Mesenchymal stem cell (in vitro differentiated cells and primary cell): ENCODE data around the gene ATP5F1D. TPM values are rescaled to one million over a fixed set of nuclear protein-coding genes. Genes with fewer than 3 reads are reported as not detected.
"Not testable (repeated sequence)": the region's sequence is repeated elsewhere in the genome, so short reads cannot be mapped to it uniquely, and the experiment has no call there.

Experiments
- DNase-seq: peaks from one replicate; pipeline ENCODE4 v3.0.0-alpha.2; 2013
- H2AFZ ChIP-seq: one replicate; pipeline ENCODE4 v1.6.1; 2013; ENCODE audit warnings: low read depth, mild to moderate bottlenecking, control low read depth, inconsistent platforms, low read length, moderate library complexity
- H2AK5ac ChIP-seq: 2 replicates; pipeline ENCODE4 v1.6.1; 2013; ENCODE audit warnings: low read length, moderate library complexity, mild to moderate bottlenecking, inconsistent platforms; ENCODE audit not compliant: severe bottlenecking
- H2BK120ac ChIP-seq: one replicate; pipeline ENCODE4 v1.6.1; 2013; ENCODE audit warnings: low read depth, mild to moderate bottlenecking, inconsistent platforms, low read length, moderate library complexity
- H2BK12ac ChIP-seq, 2 experiments: one replicate each; pipeline ENCODE4 v1.6.1; 2013; ENCODE audit warnings: inconsistent platforms in 2 of 2, low read length in 2 of 2, mild to moderate bottlenecking in 2 of 2, moderate library complexity in 2 of 2, control low read depth in 1 of 2
- H2BK15ac ChIP-seq: one replicate; pipeline ENCODE4 v1.6.1; 2013; ENCODE audit warnings: mild to moderate bottlenecking, low read depth, inconsistent platforms; ENCODE audit not compliant: poor library complexity, severe bottlenecking
- H2BK5ac ChIP-seq: 2 replicates; pipeline ENCODE4 v1.6.1; 2013; ENCODE audit warnings: low read depth, mild to moderate bottlenecking, low read length, control low read depth, inconsistent platforms; ENCODE audit not compliant: poor library complexity, severe bottlenecking
- H3K14ac ChIP-seq, 2 experiments: one replicate each; pipeline ENCODE4 v1.6.1; 2013; ENCODE audit warnings: inconsistent platforms in 2 of 2, low read length in 2 of 2, control low read depth in 1 of 2, mild to moderate bottlenecking in 1 of 2, moderate library complexity in 1 of 2
- H3K18ac ChIP-seq, 2 experiments: one replicate each; pipeline ENCODE4 v1.6.1; 2013; ENCODE audit warnings: inconsistent platforms in 2 of 2, low read length in 2 of 2, control low read depth in 1 of 2, low read depth in 1 of 2, mild to moderate bottlenecking in 1 of 2
- H3K23ac ChIP-seq, 2 experiments: one replicate each; pipeline ENCODE4 v1.6.1; 2013; ENCODE audit warnings: inconsistent platforms in 2 of 2, low read length in 2 of 2, mild to moderate bottlenecking in 2 of 2, moderate library complexity in 2 of 2, control low read depth in 1 of 2
- H3K27ac ChIP-seq: 2 replicates; pipeline ENCODE4 v1.5.1; 2013; ENCODE audit warnings: mild to moderate bottlenecking, moderate library complexity, low read length, control low read depth, inconsistent platforms; ENCODE audit not compliant: poor library complexity, severe bottlenecking
- H3K27me3 ChIP-seq, 2 experiments: 2 replicates each; pipeline versions ENCODE4 v1.6.1 to v1.7.0; 2013; ENCODE audit warnings: low read length in 2 of 2, mild to moderate bottlenecking in 2 of 2, moderate library complexity in 2 of 2, control low read depth in 1 of 2, inconsistent platforms in 1 of 2; ENCODE audit not compliant: control insufficient read depth in 1 of 2, insufficient read depth in 1 of 2
- H3K36me3 ChIP-seq, 2 experiments: 2 replicates each; pipeline versions ENCODE4 v1.6.1 to v1.7.0; 2013; ENCODE audit warnings: low read length in 2 of 2, control low read depth in 1 of 2, inconsistent platforms in 1 of 2, low read depth in 1 of 2, mild to moderate bottlenecking in 1 of 2; ENCODE audit not compliant: insufficient read depth in 2 of 2, control insufficient read depth in 1 of 2
- H3K4ac ChIP-seq, 2 experiments: one replicate each; pipeline ENCODE4 v1.6.1; 2013; ENCODE audit warnings: inconsistent platforms in 2 of 2, low read length in 2 of 2, mild to moderate bottlenecking in 2 of 2, moderate library complexity in 2 of 2, control low read depth in 1 of 2, low read depth in 1 of 2
- H3K4me1 ChIP-seq: 2 replicates; pipeline ENCODE4 v1.6.1; 2013; ENCODE audit warnings: low read depth, low read length, control low read depth; ENCODE audit not compliant: control insufficient read depth, insufficient read depth
- H3K4me2 ChIP-seq: 2 replicates; pipeline ENCODE4 v1.6.1; 2013; ENCODE audit warnings: low read length, mild to moderate bottlenecking, inconsistent platforms; ENCODE audit not compliant: poor library complexity, severe bottlenecking
- H3K4me3 ChIP-seq, 2 experiments: 2 replicates each; pipeline versions ENCODE4 v1.5.1 to v1.7.0; 2013; ENCODE audit warnings: low read length in 2 of 2, mild to moderate bottlenecking in 2 of 2, control low read depth in 1 of 2, low read depth in 1 of 2; ENCODE audit not compliant: insufficient read depth in 1 of 2
- H3K79me1 ChIP-seq: replicated peaks from 2 replicates; pipeline ENCODE4 v1.6.1; 2013; ENCODE audit warnings: mild to moderate bottlenecking, control low read depth, low read length, inconsistent platforms; ENCODE audit not compliant: poor library complexity, severe bottlenecking
- H3K9ac ChIP-seq: 2 replicates; pipeline ENCODE4 v1.7.0; 2013; ENCODE audit warnings: mild to moderate bottlenecking, low read length, moderate library complexity
- H3K9me3 ChIP-seq: 2 replicates; pipeline ENCODE4 v1.7.0; 2013; ENCODE audit warnings: mild to moderate bottlenecking, low read length; ENCODE audit not compliant: control insufficient read depth
- H4K8ac ChIP-seq: one replicate; pipeline ENCODE4 v1.6.1; 2013; ENCODE audit warnings: inconsistent platforms, mild to moderate bottlenecking, low read length, moderate library complexity
- H4K91ac ChIP-seq: one replicate; pipeline ENCODE4 v1.6.1; 2013; ENCODE audit warnings: mild to moderate bottlenecking, low read length, inconsistent platforms
- WGBS: methylation state at CpG from one replicate; pipeline ENCODE4 v1.1.7; 2013; ENCODE audit warnings: mixed read lengths; 5-methylcytosine and 5-hydroxymethylcytosine counted together
- polyA plus RNA-seq, 2 experiments: library from polyadenylated mRNA; stranded (reverse); fragments of 200-250 nt; gene quantifications; one replicate each; pipeline ENCODE4 v1.2.3, GENCODE V29; 2013

Gene ATP5F1D
- polyA plus RNA-seq (2013, experiment 1 of 2): 121 TPM
- 127 TPM for polyA plus RNA-seq (2013, experiment 2 of 2)

DNA sequence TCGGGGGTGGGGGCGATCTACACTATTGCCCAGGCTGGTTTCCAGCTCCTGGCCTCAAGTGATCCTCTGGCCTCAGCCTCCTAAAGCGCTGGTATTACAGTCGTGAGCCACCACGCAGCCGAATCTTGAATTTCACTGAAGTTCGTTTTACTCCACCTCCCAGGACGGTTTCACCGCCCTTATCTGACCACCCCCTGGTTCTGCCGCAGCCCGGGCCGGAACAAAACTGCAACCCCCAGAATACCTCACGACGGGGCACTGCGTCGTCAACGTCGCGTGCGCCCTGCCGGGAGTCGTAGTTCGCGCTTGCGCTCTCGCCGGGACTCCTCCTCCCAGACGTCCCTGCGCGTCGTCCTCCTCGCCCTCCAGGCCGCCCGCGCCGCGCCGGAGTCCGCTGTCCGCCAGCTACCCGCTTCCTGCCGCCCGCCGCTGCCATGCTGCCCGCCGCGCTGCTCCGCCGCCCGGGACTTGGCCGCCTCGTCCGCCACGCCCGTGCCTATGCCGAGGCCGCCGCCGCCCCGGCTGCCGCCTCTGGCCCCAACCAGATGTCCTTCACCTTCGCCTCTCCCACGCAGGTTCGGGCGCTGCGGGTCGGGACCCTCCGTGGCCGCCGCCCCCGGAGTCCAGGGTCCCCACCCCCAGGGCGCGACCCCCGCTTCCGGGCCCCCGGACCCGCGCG is at the start of gene ATP5F1D:
Gene ATP5F1D, plus strand, starts transcription at position 335 of the 679 bp plus-strand sequence. Its CDS starts 100 bp downstream, at position 435.
- Histone ChIP-seq H3K36me3 (peaks cover 5 to 29% of the 10 kb centered on the region in 2 experiments), H3K9ac (peak within 1 kb of the TSS; percentile 85), H3K27me3 (no peaks in the 10 kb centered on the region), H3K4ac (peak within 1 kb of the TSS; percentile 19 to 99), H3K14ac (peak within 1 kb of the TSS; percentile 94 to 99), H3K27ac (no peak within 1 kb of the TSS), H2BK5ac (peak within 1 kb of the TSS; percentile 52), H4K8ac (peak within 1 kb of the TSS; percentile 97), H3K23ac (peak within 1 kb of the TSS in 1 of 2 experiments; percentile 99), H2BK15ac (peak within 1 kb of the TSS; percentile 97), H2BK120ac (peak within 1 kb of the TSS; percentile 9), H3K4me1 (peaks cover 56% of the 10 kb centered on the region), H3K79me1 (peaks cover 21% of the 10 kb centered on the region), H4K91ac (peak within 1 kb of the TSS; percentile 96), H3K9me3 (no peaks in the 10 kb centered on the region), H3K18ac (peak within 1 kb of the TSS; percentile 94 to 100), H2AK5ac (peak within 1 kb of the TSS; percentile 53), H2BK12ac (peak within 1 kb of the TSS in 1 of 2 experiments; percentile 92), H3K4me2 (peak within 1 kb of the TSS; percentile 79), H3K4me3 (peak within 1 kb of the TSS; percentile 90 to 93), H2AFZ (no peak within 1 kb of the TSS)
- WGBS: 2% methylated on average over 79 of the region's 79 CpGs
- DNase-seq: peak; percentile 95

DNA sequence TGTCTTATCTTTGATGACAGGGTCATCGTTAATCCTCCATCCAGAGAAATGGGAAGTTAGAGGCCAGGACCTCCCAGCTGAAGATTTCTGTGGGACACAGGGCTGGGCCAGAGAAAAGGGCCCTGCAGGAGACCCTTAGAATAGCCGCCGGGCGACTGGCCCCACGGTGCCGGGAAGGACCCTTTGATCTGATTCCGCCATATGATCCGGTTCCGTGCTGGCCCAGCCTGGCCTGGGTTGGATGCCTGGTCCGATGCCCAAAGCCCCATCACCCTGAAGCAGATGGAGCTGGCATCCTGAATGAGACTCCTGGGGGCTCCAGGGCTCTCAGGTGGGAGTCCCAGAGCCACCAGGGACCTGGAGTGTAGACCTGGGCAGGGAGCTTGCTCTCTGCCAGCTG is 42.0 kb upstream of the ATP5F1D start:
- DNase-seq: no peak
- Histone ChIP-seq H4K91ac (no peak overlapping the region), H3K27ac (no peak overlapping the region)

DNA sequence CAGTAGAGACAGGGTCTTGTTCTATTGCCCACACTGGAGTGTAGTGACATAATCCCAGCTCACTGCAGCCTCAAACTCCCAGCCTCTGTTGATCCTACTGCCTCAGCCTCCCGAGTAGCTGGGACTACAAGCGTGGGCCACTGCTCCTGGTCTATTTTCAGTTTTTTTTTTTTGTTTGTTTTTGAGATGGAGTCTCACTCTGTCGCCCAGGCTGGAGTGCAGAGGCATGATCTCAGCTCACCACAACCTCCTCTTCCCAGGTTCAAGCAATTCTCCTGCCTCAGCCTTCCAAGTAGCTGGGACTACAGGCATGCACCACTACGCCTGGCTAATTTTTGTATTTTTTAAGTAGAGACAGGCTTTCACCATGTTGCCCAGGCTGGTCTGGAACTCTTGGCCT is 40.9 kb upstream of the ATP5F1D start:
- H3K79me1 ChIP-seq, H2BK15ac ChIP-seq, H4K8ac ChIP-seq, H3K23ac ChIP-seq, H3K9ac ChIP-seq, H4K91ac ChIP-seq, H3K14ac ChIP-seq, DNase-seq, H2BK12ac ChIP-seq, H3K9me3 ChIP-seq, H2BK120ac ChIP-seq, H2AK5ac ChIP-seq, H3K4ac ChIP-seq, H2BK5ac ChIP-seq, H3K36me3 ChIP-seq, H3K4me1 ChIP-seq, H2AFZ ChIP-seq, H3K18ac ChIP-seq, H3K27me3 ChIP-seq, H3K4me2 ChIP-seq, H3K4me3 ChIP-seq, H3K27ac ChIP-seq: not testable (repeated sequence)
- WGBS: 92% methylated on average over 3 of the region's 4 CpGs

More for the DNA sequence above, 42.0 kb upstream of the ATP5F1D start:
- Histone ChIP-seq H3K27me3 (no peaks in the 10 kb centered on the region), H2AFZ (no peak overlapping the region), H4K8ac (no peak overlapping the region), H3K14ac (no peak overlapping the region), H3K79me1 (no peaks in the 10 kb centered on the region), H3K18ac (no peak overlapping the region), H3K4ac (no peak overlapping the region), H3K36me3 (no peaks in the 10 kb centered on the region), H2BK12ac (no peak overlapping the region), H3K4me2 (no peak overlapping the region), H3K9me3 (no peaks in the 10 kb centered on the region), H3K4me3 (no peak overlapping the region), H3K4me1 (peaks cover 2% of the 10 kb centered on the region), H2BK5ac (no peak overlapping the region), H2BK120ac (no peak overlapping the region), H3K23ac (no peak overlapping the region), H2BK15ac (no peak overlapping the region), H3K9ac (no peak overlapping the region), H2AK5ac (no peak overlapping the region)
- 95% methylated on average over 10 of the region's 10 CpGs for WGBS
